NCI-H345 treated with DMSO at 0.1 percent for 48 hours (cell line): ENCODE measurements around the gene SGMS1.
"Not testable (repeated sequence)": the region's sequence is repeated elsewhere in the genome, so short reads cannot be mapped to it uniquely, and the experiment has no call there.

Source experiments
- DNase-seq: peaks from one replicate; lab custom pipeline; 2025; ENCODE audit not compliant: unreplicated experiment; lab: John Stamatoyannopoulos, UW

Gene SGMS1

GRCh38 chr10:50471583-50471975, 152.2 kb downstream of the SGMS1 start:
- DNase-seq: no peak

DNA sequence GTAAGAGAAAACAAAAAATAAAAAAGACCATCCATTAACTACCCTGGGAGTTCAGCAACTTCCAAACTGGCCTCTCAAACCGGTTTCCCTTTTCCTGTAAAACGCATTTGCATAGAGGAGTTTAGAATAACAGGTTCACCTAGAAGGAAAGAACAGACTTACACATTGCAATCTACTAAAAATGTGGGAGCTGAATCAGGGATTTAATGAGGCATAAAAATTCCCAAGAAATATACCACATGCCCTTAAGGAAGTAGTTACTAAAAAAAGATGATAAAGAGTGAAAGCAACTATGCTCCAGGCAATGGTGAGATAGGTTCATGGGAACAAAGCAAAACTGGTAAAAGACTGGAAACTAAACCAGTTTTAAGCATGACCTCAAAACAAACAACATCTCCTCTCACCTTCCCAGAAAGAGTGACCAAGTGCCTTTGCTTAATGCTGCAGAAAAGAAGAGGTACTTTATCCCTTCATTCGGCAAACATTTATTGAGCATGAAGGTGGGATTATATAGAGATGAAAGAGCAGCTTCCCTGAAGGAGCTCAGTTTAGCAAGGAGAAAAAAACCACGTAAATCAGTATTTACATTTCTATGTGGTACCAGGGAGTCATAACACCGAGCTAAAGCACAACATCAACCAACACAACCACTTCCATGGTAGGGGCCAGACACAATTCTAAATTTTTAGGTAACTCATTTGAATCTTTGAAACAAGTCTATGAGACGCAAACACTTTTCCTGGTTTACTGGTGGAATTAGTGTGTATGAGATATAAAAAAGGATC, 152.8 kb downstream of the SGMS1 start:
- no peak for DNase-seq

DNA sequence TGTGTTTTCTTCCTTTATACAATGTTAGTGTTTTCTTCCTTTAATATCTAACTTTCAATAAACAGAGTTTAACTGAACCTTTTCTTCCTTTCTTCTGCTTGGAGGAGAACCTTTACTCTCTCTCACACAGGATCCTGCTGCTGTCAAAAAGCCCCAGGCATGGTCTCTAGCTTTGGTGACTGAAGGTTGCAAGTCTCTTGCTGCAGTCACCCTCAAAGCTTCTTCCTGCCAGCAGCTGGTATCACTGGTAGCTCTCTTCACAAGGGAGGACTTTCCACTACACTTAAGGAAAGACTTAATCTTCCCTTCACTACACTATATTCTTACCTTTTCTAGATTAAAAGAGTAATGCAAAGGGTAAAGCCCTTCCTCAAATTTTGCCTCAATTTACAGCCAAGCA, 153.4 kb downstream of the SGMS1 start:
- no peak for DNase-seq

GRCh38 chr10:50469778-50470193, 154.0 kb downstream of the SGMS1 start:
- DNase-seq: no peak

- DNase-seq: no peak
Observed at GRCh38 chr10:50469288-50469687, 154.5 kb downstream of the SGMS1 start.

- no peak for DNase-seq
Observed at GRCh38 chr10:50467209-50467608, 156.5 kb downstream of the SGMS1 start.

GRCh38 chr10:50464004-50464409, 159.7 kb downstream of the SGMS1 start:
- no peak for DNase-seq

DNA sequence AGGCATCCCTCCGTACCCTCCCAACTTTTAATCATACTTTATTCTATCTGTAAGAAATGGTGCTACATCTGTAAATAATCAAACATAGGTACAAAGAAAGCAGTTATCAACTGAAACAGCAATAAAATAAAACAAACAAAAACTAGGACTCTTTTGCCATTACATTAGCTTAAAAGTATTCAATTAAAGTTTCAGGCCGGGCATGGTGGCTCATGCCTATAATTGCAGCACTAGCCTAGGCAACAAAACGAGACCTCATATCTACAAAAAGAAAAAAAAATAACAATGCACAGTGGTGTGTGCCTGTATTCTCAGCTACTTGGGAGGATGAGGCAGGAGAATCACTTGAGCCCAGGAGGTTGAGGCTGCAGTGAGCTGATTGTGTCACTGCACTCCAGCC, 161.9 kb downstream of the SGMS1 start:
- DNase-seq: no peak

DNA sequence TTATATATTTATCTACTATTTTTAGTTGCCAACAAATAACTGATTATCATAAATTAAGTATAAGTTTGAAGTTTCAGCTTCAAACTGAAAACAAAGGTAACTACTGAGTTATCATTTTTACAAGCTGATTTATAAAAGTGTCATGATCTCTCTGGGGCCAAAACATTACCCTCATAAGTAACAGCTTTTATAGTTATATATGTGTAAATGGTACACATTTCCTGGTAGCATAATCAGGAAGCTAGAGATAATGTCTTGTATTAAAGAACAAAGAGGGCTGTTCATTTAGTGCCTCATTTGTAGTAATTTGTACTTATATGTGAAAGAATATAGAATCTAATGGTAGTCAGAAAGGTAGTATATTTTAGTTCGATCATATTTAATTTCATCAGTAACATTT, 162.6 kb downstream of the SGMS1 start:
- no peak for DNase-seq

DNA sequence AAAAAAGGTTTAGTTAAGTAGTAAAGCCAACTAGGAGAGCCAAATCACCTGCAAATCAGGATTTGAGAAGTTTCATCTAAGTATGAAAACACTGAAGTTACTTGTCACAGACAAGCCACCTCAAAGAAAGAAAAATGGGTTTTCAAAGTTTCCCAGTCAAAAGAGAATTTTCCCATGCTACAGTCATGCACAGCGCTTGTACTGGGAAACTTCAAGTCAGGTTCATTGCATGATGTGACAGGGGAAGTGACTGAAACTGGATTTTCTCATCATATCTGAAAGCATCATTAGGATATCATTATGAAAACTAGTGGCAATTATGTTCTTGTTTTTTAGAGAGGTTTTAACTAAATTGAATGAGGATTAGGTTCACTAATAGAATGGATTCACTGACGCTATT, 167.0 kb downstream of the SGMS1 start:
- DNase-seq: no peak

GRCh38 chr10:50453940-50454339, 169.8 kb downstream of the SGMS1 start:
- no peak for DNase-seq

GRCh38 chr10:50452603-50453002, 171.2 kb downstream of the SGMS1 start:
- no peak for DNase-seq

DNA sequence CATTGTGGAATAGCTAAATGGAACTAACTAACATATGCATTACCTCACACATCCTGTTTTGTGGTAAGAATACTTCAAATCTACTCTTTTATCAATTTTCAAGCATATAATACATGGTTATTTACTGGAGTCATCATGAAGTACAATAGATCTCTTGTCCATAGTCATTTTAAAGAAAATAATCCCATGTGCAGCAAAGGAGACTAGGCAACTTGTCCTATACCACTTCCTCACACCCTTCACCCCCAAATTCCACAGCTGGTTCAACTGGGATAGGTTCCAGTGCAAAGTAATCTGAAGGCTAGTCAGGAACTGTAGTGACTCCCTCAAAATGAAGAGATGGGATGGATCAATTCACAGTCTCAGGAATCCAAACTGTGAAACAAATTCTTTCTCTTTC, 176.1 kb downstream of the SGMS1 start:
- no peak for DNase-seq

DNA sequence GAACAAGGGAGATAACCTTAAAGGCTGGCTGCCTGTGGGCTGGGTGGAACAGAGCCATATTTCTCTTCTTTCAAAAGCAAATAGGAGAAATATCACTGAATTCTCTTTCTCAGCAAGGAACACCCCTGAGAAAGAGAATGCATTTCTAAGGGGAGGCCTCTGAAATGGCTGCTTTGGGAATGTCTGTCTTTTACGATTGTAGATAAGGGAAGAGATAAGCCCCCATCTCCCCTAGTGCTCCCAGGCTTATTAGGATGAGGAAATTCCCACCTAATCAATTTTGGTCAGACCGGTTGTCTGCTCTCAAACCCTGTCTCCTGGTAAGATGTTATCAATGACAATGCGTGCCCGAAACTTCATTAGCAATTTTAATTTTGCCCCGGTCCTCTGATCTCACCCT, 178.0 kb downstream of the SGMS1 start:
- DNase-seq: not testable (repeated sequence)

DNA sequence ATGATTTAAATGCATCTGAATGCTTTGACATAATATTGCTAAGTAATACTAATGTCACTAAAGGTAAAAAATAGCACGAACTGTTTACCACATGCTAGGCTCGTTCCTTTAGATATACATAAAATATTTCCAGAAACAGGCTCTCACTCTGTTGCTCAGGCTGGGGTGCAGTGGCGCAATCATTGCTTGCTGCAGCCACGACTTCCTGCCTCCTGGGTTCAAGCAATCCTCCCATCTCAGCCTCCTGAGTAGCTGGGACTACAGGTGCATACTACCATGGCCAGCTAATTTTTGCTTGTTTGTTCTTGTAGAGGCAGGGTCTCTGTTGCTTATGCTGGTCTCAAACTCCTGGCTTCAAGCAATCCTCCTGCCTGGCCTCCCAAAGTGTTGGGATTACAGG, 183.3 kb downstream of the SGMS1 start:
- no peak for DNase-seq

DNA sequence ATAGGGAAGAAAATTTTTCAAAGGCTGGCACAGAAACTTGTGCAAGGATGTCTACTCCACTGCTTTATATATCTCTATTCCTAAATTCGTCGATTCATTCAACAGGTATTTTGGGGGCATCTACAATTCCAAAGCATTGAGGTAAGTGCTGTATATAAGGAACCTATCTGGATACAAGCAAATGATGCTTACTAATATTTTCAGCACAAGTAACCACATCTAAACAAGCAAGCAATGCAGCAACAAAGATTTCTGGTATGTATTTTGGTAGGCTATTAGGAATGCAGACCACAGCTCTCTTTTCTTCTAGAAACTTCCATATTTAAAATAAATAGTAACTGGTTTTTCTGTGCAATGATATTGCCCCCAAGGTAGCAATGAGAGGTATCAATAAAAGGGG, 183.9 kb downstream of the SGMS1 start:
- DNase-seq: no peak

DNA sequence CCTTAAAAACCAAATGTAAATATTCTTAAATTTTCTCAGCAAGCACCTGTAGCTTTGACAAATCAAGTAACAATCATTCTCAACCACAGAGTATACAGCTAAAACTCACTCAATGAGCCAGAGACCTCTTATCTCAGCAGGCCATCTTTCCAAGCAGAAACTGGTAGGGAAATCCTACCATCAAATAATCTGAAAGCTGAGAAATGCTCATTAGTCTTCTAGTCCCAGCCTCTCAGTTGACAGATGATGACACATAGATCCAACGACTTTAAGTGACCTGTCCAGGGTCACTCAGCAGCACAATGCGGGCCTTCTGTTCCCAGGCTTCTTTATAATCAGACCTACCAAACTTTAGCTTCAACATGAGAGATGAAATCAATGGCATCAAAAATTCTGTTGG, 184.6 kb downstream of the SGMS1 start:
- no peak for DNase-seq

DNA sequence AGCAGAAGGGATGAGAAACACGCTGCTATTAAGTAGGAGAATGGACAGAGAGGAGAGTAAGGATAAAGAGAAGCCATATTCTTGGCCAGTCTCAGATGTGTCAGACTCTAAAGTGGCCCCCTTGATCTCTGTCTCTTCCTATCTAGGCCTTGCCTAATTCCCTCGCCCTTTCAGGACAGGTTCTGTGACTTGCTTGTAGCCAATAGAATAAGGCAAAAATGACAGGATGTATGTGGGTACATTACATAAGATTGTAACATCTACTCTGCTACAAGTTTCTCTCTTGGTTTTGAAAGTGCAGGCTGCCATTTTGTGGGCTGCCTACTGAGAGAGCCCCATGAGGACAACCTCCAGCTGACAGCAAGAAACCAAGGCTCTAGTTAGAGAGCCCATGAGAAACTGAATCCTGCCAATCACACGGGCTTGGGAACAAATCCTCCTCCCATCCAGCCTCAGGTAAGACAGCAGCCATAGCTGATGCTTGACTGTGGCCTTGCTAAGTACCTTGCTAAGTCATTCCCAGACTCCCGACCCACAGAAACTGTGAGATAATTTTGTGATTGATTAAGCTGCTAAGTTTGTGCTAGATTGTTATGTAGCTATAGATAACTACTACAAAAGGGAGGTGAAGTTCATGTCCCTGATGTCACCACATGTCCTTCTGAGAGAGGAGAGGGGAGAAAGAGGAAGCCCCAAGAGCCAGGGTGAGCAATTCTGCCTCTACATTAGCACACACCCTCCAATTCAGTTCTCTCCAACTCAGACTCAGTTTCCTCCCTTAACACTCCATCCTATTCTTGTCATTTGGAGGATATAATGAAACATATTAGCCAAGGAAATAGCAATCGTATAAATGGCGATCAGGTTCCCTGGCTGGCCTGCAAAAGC, 185.5 kb downstream of the SGMS1 start:
- no peak for DNase-seq

DNA sequence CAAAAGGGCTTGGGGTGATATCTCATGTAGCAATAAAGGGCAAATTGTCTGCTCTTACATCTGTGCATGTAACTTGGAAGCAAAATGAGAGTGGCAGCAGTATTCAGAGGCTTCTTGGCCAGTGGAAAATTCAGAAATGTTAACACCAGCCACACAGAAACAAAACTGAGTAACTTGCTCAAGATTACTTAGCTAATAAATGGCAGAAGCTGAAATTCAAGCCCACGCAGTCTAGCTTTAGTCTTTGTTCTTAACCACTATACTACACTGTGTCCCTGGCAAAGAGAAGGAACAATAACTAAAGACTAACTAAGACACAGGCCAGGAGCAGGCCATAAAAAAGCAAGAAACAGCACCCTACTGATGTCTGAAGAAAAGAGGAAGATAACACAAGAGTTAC, 186.5 kb downstream of the SGMS1 start:
- no peak for DNase-seq

- DNase-seq: no peak
Observed at GRCh38 chr10:50436805-50437204, 187.0 kb downstream of the SGMS1 start.

DNA sequence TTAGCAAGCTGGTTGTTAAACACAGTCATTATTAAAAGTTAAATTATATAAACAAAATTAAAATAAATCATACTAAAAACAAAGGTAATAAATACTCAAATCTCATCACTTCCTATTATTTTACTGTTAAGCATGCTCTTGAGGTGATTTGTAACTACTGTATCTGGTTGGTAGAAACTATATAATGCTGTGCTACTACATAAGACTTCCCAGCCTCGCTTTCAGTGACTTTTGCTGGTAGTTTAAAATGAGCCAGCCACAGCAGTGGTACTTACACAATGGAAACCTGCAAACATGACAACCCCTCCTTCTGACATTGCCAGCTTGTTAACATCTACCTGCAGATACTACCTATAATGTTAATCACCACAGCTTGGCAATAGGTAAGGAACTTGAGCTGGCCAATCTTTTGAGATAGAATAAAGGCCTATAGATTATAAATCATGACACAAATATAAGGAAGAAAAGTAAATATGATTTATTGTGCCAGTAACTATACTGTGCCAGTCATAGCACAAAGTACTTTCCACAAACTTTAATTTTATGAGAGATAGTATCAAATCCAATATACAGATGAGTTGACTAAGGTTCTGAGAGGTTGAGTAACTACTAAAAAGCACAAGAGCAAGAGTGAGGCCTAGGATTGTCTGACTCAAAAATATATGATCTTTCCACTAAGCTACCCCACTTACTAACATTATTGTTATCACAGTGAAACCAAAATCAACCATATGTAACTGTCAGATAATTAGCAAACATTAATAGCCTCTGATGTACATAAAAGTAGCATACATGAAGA, 191.3 kb downstream of the SGMS1 start:
- no peak for DNase-seq
